Astrocyte (in vitro differentiated cells and primary cell): ENCODE data around the gene ATF7. TPM values are rescaled to one million over a fixed set of nuclear protein-coding genes. Genes with fewer than 3 reads are reported as not detected.

Source experiments
- DNase-seq: peaks from one replicate; pipeline ENCODE4 v3.0.0-alpha.2; 2010; ENCODE audit warnings: low read depth
- FAIRE-seq: peaks from 2 replicates; lab custom pipeline; 2011; peaks lifted over from hg19 to GRCh38; lab: Jason Lieb, UNC
- H2AFZ ChIP-seq: 2 replicates; pipeline ENCODE4 v1.6.0; 2012; ENCODE audit warnings: low read depth, low read length, inconsistent platforms
- H3K27ac ChIP-seq: 2 replicates; pipeline ENCODE4 v1.5.1; 2011; ENCODE audit warnings: low read depth, low read length, inconsistent platforms
- H3K27me3 ChIP-seq: 2 replicates; pipeline ENCODE4 v1.6.0; 2011; ENCODE audit warnings: low read length, inconsistent platforms; ENCODE audit not compliant: insufficient read depth
- H3K36me3 ChIP-seq: 2 replicates; pipeline ENCODE4 v1.5.1; 2011; ENCODE audit warnings: low read length, inconsistent platforms; ENCODE audit not compliant: insufficient read depth
- H3K4me1 ChIP-seq: 2 replicates; pipeline ENCODE4 v1.5.1; 2011; ENCODE audit warnings: low read length, inconsistent platforms; ENCODE audit not compliant: insufficient read depth
- H3K4me2 ChIP-seq: 2 replicates; pipeline ENCODE4 v1.6.0; 2012; ENCODE audit warnings: low read length, inconsistent platforms
- H3K4me3 ChIP-seq: 2 replicates; pipeline ENCODE4 v1.5.1; 2011; ENCODE audit warnings: low read depth, mild to moderate bottlenecking, low read length, inconsistent platforms; ENCODE audit not compliant: insufficient read depth
- H3K79me2 ChIP-seq: 2 replicates; pipeline ENCODE4 v1.6.0; 2012; ENCODE audit warnings: mild to moderate bottlenecking, low read length, inconsistent platforms; ENCODE audit not compliant: insufficient read depth
- H3K9ac ChIP-seq: 2 replicates; pipeline ENCODE4 v1.6.0; 2012; ENCODE audit warnings: mild to moderate bottlenecking, low read length, inconsistent platforms
- H3K9me3 ChIP-seq: 2 replicates; pipeline ENCODE4 v1.5.1; 2012; ENCODE audit warnings: low read depth, mild to moderate bottlenecking, low read length, inconsistent platforms; ENCODE audit not compliant: insufficient read depth
- H4K20me1 ChIP-seq: 2 replicates; pipeline ENCODE4 v1.6.0; 2012; ENCODE audit warnings: low read length, inconsistent platforms; ENCODE audit not compliant: insufficient read depth
- H3K27ac Mint-ChIP-seq: one replicate; pipeline ENCODE4 v1.8.0; 2021; ENCODE audit warnings: mild to moderate bottlenecking, mixed read lengths; ENCODE audit not compliant: unreplicated experiment
- H3K27me3 Mint-ChIP-seq: one replicate; pipeline ENCODE4 v1.8.0; 2021; ENCODE audit warnings: low read depth, mixed read lengths; ENCODE audit not compliant: unreplicated experiment
- H3K36me3 Mint-ChIP-seq: one replicate; pipeline ENCODE4 v1.8.0; 2021; ENCODE audit warnings: low read depth, mixed read lengths; ENCODE audit not compliant: unreplicated experiment
- H3K4me1 Mint-ChIP-seq: one replicate; pipeline ENCODE4 v1.8.0; 2021; ENCODE audit warnings: low read depth, mixed read lengths; ENCODE audit not compliant: unreplicated experiment
- H3K4me3 Mint-ChIP-seq: one replicate; pipeline ENCODE4 v1.8.0; 2021; ENCODE audit warnings: mild to moderate bottlenecking, moderate library complexity, mixed read lengths; ENCODE audit not compliant: unreplicated experiment
- H3K9me3 Mint-ChIP-seq: one replicate; pipeline ENCODE4 v1.8.0; 2021; ENCODE audit warnings: mild to moderate bottlenecking, mixed read lengths; ENCODE audit not compliant: unreplicated experiment
- CTCF ChIP-seq: IDR thresholded peaks from 2 replicates; pipeline ENCODE4 v1.5.1; 2011; ENCODE audit warnings: low read depth, mild to moderate bottlenecking, inconsistent platforms, low read length, moderate library complexity; ENCODE audit not compliant: insufficient read depth
- EZH2 ChIP-seq: IDR thresholded peaks from 2 replicates; pipeline ENCODE4 v1.6.1; 2012; ENCODE audit warnings: mild to moderate bottlenecking, low read length, inconsistent platforms; ENCODE audit not compliant: insufficient read depth
- total RNA-seq: library from RNA; stranded (reverse); gene quantifications from 2 replicates; pipeline ENCODE4 v1.2.1, GENCODE V29; 2021

The ATF7 gene
- total RNA-seq, 1 donor from 2014 or later, result 38.3 TPM

GRCh38 chr12:53532524-53533445 is 93.4 kb downstream of the ATF7 start:
- Histone ChIP-seq H3K4me3 (no peak overlapping the region), H3K4me2 (no peak overlapping the region), H3K27ac (no peak overlapping the region), H2AFZ (no peak overlapping the region), H3K79me2 (no peaks in the 10 kb centered on the region), H3K9me3 (no peaks in the 10 kb centered on the region), H3K4me1 (no peaks in the 10 kb centered on the region), H3K36me3 (peaks cover 38% of the 10 kb centered on the region), H4K20me1 (no peaks in the 10 kb centered on the region), H3K27me3 (no peaks in the 10 kb centered on the region), H3K9ac (no peak overlapping the region)
- no peak overlapping the region for H3K27ac Mint-ChIP-seq
- no peak overlapping the region for H3K4me3 Mint-ChIP-seq
- TF ChIP-seq CTCF, result no peak
- H3K36me3 Mint-ChIP-seq, result peaks cover 32% of the 10 kb centered on the region
- FAIRE-seq (no peak), DNase-seq (no peak)
- H3K9me3 Mint-ChIP-seq, result no peaks in the 10 kb centered on the region
- H3K27me3 Mint-ChIP-seq, result no peaks in the 10 kb centered on the region
- H3K4me1 Mint-ChIP-seq, result no peaks in the 10 kb centered on the region

- Histone ChIP-seq H3K9ac (no peak overlapping the region), H3K36me3 (peaks cover 33% of the 10 kb centered on the region), H3K4me3 (no peak overlapping the region), H3K9me3 (no peaks in the 10 kb centered on the region), H3K4me2 (no peak overlapping the region), H3K79me2 (no peaks in the 10 kb centered on the region), H2AFZ (no peak overlapping the region), H3K27me3 (no peaks in the 10 kb centered on the region), H4K20me1 (no peaks in the 10 kb centered on the region), H3K4me1 (no peaks in the 10 kb centered on the region), H3K27ac (no peak overlapping the region)
- Mint-ChIP-seq H3K4me3 (no peak overlapping the region), H3K27ac (no peak overlapping the region), H3K4me1 (no peaks in the 10 kb centered on the region), H3K9me3 (no peaks in the 10 kb centered on the region), H3K27me3 (no peaks in the 10 kb centered on the region), H3K36me3 (peaks cover 32% of the 10 kb centered on the region)
- TF ChIP-seq CTCF (no peak), EZH2 (no peak)
- FAIRE-seq, result no peak
- DNase-seq, result no peak
Observed at GRCh38 chr12:53532021-53532420, 94.2 kb downstream of the ATF7 start.

GRCh38 chr12:53530920-53531319 is 95.3 kb downstream of the ATF7 start:
- Histone ChIP-seq H3K27me3 (no peaks in the 10 kb centered on the region), H3K9me3 (no peaks in the 10 kb centered on the region), H2AFZ (no peak overlapping the region), H3K4me3 (no peak overlapping the region), H4K20me1 (no peaks in the 10 kb centered on the region), H3K9ac (no peak overlapping the region), H3K79me2 (no peaks in the 10 kb centered on the region), H3K4me2 (no peak overlapping the region), H3K27ac (no peak overlapping the region), H3K36me3 (peaks cover 29% of the 10 kb centered on the region), H3K4me1 (no peaks in the 10 kb centered on the region)
- no peak for FAIRE-seq
- Mint-ChIP-seq H3K4me3 (no peak overlapping the region), H3K27me3 (no peaks in the 10 kb centered on the region), H3K27ac (no peak overlapping the region), H3K4me1 (no peaks in the 10 kb centered on the region), H3K9me3 (no peaks in the 10 kb centered on the region), H3K36me3 (peaks cover 30% of the 10 kb centered on the region)
- no peak for TF ChIP-seq EZH2
- TF ChIP-seq CTCF, result no peak
- peak; percentile 40 for DNase-seq
